Lower leg skin (tissue), 3 donors: ENCODE data around the gene IFITM1.

ENCODE experiments used
- CTCF ChIP-seq, 3 donors: fragments of 450-650 bp; IDR thresholded peaks; one replicate each; pipeline ENCODE4 v1.5.1; 2016; ENCODE audit warnings: antibody characterized with exemption in 3 of 3, mild to moderate bottlenecking in 3 of 3, moderate library complexity in 2 of 3
- POLR2A ChIP-seq, 2 donors: fragments of 450-650 bp; IDR thresholded peaks; one replicate each; pipeline ENCODE4 v1.6.1; 2016 to 2017; ENCODE audit warnings: antibody characterized with exemption in 2 of 2, mild to moderate bottlenecking in 1 of 2, moderate library complexity in 1 of 2

GRCh38 chr11:278001-278951 lies 35.6 kb upstream of the IFITM1 start, which contains the start of gene NLRP6:
- no peak for TF ChIP-seq POLR2A (IDR thresholded peaks at IDR 0.05)
- no peak for TF ChIP-seq CTCF (IDR thresholded peaks at IDR 0.05)
